NT2/D1 (cell line): ENCODE data around the gene HIPK2.

Experiments
- SUZ12 ChIP-seq: IDR thresholded peaks from 2 replicates; pipeline ENCODE4 v1.6.1; 2011; ENCODE audit not compliant: insufficient read length, insufficient read depth; ENCODE audit errors: extremely low read depth
- YY1 ChIP-seq: IDR thresholded peaks from 2 replicates; pipeline ENCODE4 v1.6.1; 2011; ENCODE audit not compliant: insufficient read length, insufficient read depth
- ZNF274 ChIP-seq: IDR thresholded peaks from 2 replicates; pipeline ENCODE4 v1.6.1; 2011; ENCODE audit warnings: mild to moderate bottlenecking, low read depth, low read length

- no peak for TF ChIP-seq SUZ12
- TF ChIP-seq ZNF274: no peak
- no peak for TF ChIP-seq YY1
Measured at GRCh38 chr7:139748941-139749340, 28.9 kb downstream of the HIPK2 start.
